ENCODE results near the gene ZXDC. TPM values are rescaled to one million over a fixed set of nuclear protein-coding genes. Genes with fewer than 3 reads are reported as not detected.

The ZXDC gene
- 14.6 and 18.7 TPM in 2 replicates for total RNA-seq

GRCh38 chr3:126475413-126476114, at the start of gene ZXDC:
ZXDC (minus strand) TSS chr3:126475891; CDS start chr3:126475865, 26 bp downstream.

GRCh38 chr3:126523745-126524428, 48.2 kb upstream of the ZXDC start, which contains the start of gene CHST13:
CHST13 (plus strand) TSS chr3:126524155; CDS start chr3:126524333, 178 bp downstream.

GRCh38 chr3:126517291-126517951, 41.7 kb upstream of the ZXDC start, which contains the start of gene UROC1:
UROC1 (minus strand) TSS chr3:126517773; CDS start chr3:126517719, 54 bp downstream.

GRCh38 chr3:126394179-126394976, 81.3 kb downstream of the ZXDC start, which contains the start of gene CFAP100:
CFAP100 (plus strand) TSS chr3:126394909; CDS start chr3:126396001, 1,092 bp downstream.

Other genes with a start within 250 kb of the ZXDC start
- 0.63 and 0.75 TPM in 2 replicates for gene KLF15, start 118.5 kb downstream of the ZXDC start, total RNA-seq
- gene CFAP100, start 81.0 kb downstream of the ZXDC start, total RNA-seq: not detected in 2 replicates
- not detected in 2 replicates for gene UROC1, start 41.9 kb upstream of the ZXDC start, total RNA-seq
- gene CHST13, start 48.3 kb upstream of the ZXDC start, total RNA-seq: not detected in 2 replicates
- not detected in 2 replicates for gene C3orf22, start 83.0 kb upstream of the ZXDC start, total RNA-seq
- gene TXNRD3, start 179.2 kb upstream of the ZXDC start, total RNA-seq: 6.0 and 8.7 TPM in 2 replicates
- gene CHCHD6, start 228.3 kb upstream of the ZXDC start, total RNA-seq: 12.3 and 15.8 TPM in 2 replicates

All from endothelial cell of coronary artery (primary cell).